ENCODE measurements around the gene SPRING1. TPM values are rescaled to one million over a fixed set of nuclear protein-coding genes. Genes with fewer than 3 reads are reported as not detected.

The SPRING1 gene
- total RNA-seq, 1 donor from 2014 or later = 16.0 TPM

GRCh38 chr12:116777245-116777644 is 39.4 kb upstream of the SPRING1 start:
- no peaks in the 10 kb centered on the region for H3K27me3 ChIP-seq
- no peak overlapping the region for H3K27ac ChIP-seq
- H3K9me3 ChIP-seq = no peaks in the 10 kb centered on the region
- DNase-seq (ENCODE audit: low spot score in 2 of 2) = no peak
- peaks cover 0 to 5% of the 10 kb centered on the region in 2 donors for H3K36me3 ChIP-seq
- no peak for TF ChIP-seq CTCF (IDR thresholded peaks at IDR 0.05)
- H3K4me3 ChIP-seq = no peak overlapping the region
- intact Hi-C loops (cut with DNase I) = no loop called here
- no peaks in the 10 kb centered on the region for H3K4me1 ChIP-seq

- no peak overlapping the region for H3K4me3 ChIP-seq
- no peaks in the 10 kb centered on the region for H3K4me1 ChIP-seq
- DNase-seq (ENCODE audit: low spot score in 2 of 2) = no peak
- H3K9me3 ChIP-seq = no peaks in the 10 kb centered on the region
- no peak overlapping the region for H3K27ac ChIP-seq
- no peaks in the 10 kb centered on the region for H3K36me3 ChIP-seq
- no peaks in the 10 kb centered on the region for H3K27me3 ChIP-seq
- TF ChIP-seq CTCF (IDR thresholded peaks at IDR 0.05) = no peak
- intact Hi-C loops (cut with DNase I) = no loop called here
These were observed 36.2 kb upstream of the SPRING1 start for GRCh38 chr12:116774020-116774419.

GRCh38 chr12:116773276-116773731 is 35.4 kb upstream of the SPRING1 start:
- no peaks in the 10 kb centered on the region for H3K9me3 ChIP-seq
- DNase-seq (ENCODE audit: low spot score in 2 of 2) = no peak
- H3K4me1 ChIP-seq = no peaks in the 10 kb centered on the region
- H3K27ac ChIP-seq = no peak overlapping the region
- intact Hi-C loops (cut with DNase I) = no loop called here
- no peak overlapping the region for H3K4me3 ChIP-seq
- no peaks in the 10 kb centered on the region for H3K36me3 ChIP-seq
- no peak for TF ChIP-seq CTCF (IDR thresholded peaks at IDR 0.05)
- H3K27me3 ChIP-seq = no peaks in the 10 kb centered on the region

GRCh38 chr12:116771651-116772050 is 33.8 kb upstream of the SPRING1 start:
- TF ChIP-seq CTCF (IDR thresholded peaks at IDR 0.05) = no peak
- Histone ChIP-seq H3K9me3 (no peaks in the 10 kb centered on the region), H3K4me1 (no peaks in the 10 kb centered on the region), H3K4me3 (no peak overlapping the region), H3K27me3 (no peaks in the 10 kb centered on the region), H3K27ac (no peak overlapping the region), H3K36me3 (no peaks in the 10 kb centered on the region)
- no peak for DNase-seq (ENCODE audit: low spot score in 2 of 2)
- intact Hi-C loops (cut with DNase I) = no loop called here

GRCh38 chr12:116766746-116767145 is 28.9 kb upstream of the SPRING1 start:
- no peak overlapping the region for H3K27ac ChIP-seq
- DNase-seq (ENCODE audit: low spot score in 2 of 2) = no peak
- H3K9me3 ChIP-seq = no peaks in the 10 kb centered on the region
- no peak for TF ChIP-seq CTCF (IDR thresholded peaks at IDR 0.05)
- no peaks in the 10 kb centered on the region for H3K36me3 ChIP-seq
- no peaks in the 10 kb centered on the region for H3K4me1 ChIP-seq
- no peaks in the 10 kb centered on the region for H3K27me3 ChIP-seq
- H3K4me3 ChIP-seq = no peak overlapping the region
- intact Hi-C loops (cut with DNase I) = no loop called here

GRCh38 chr12:116766285-116766684 is 28.4 kb upstream of the SPRING1 start:
- Histone ChIP-seq H3K9me3 (no peaks in the 10 kb centered on the region), H3K4me3 (no peak overlapping the region), H3K27me3 (no peaks in the 10 kb centered on the region), H3K36me3 (no peaks in the 10 kb centered on the region), H3K4me1 (no peaks in the 10 kb centered on the region), H3K27ac (no peak overlapping the region)
- TF ChIP-seq CTCF (IDR thresholded peaks at IDR 0.05) = no peak
- DNase-seq (ENCODE audit: low spot score in 2 of 2) = no peak
- intact Hi-C loops (cut with DNase I) = no loop called here

All from ascending aorta (tissue), 2 donors.